HepG2 (cell line): Measurements from ENCODE around the gene COL27A1. TPM values are rescaled to one million over a fixed set of nuclear protein-coding genes. Genes with fewer than 3 reads are reported as not detected.
A peak's percentile ranks its signal among the peaks of the same experiment; 100 is the strongest.

Experiments
- ATRX ChIP-seq: sonication (generic); formaldehyde crosslinking; IDR thresholded peaks from 2 replicates; pipeline ENCODE4 v1.4.0; 2020; ENCODE audit warnings: missing genetic modification reagents, borderline replicate concordance
- CCAR2 ChIP-seq: fragments of 200-400 bp; formaldehyde crosslinking; optimal IDR thresholded peaks from 2 replicates; pipeline ENCODE3; 2018; ENCODE audit warnings: low read depth, mild to moderate bottlenecking, low read length, moderate library complexity
- FOXC1 ChIP-seq: sonication (generic); formaldehyde crosslinking; IDR thresholded peaks from 2 replicates; pipeline ENCODE4 v1.8.0; 2022; ENCODE audit warnings: mild to moderate bottlenecking, missing genetic modification reagents, borderline replicate concordance
- FOXK1 ChIP-seq: sonication (generic); formaldehyde crosslinking; IDR thresholded peaks from 2 replicates; pipeline ENCODE4 v1.4.0; 2020; ENCODE audit warnings: low read depth, missing genetic modification reagents, borderline replicate concordance
- HDAC6 ChIP-seq: fragments of 200-600 bp; sonication (generic); IDR thresholded peaks from 2 replicates; pipeline ENCODE4 v1.7.0; 2017; ENCODE audit warnings: mild to moderate bottlenecking, antibody characterized with exemption, low read length, low read depth
- HIC2 ChIP-seq: sonication (generic); formaldehyde crosslinking; IDR thresholded peaks from 2 replicates; pipeline ENCODE4 v1.9.0; 2022; ENCODE audit warnings: low read depth, missing genetic modification reagents
- HNF4A ChIP-seq: sonication (generic); formaldehyde crosslinking; IDR thresholded peaks from 2 replicates; pipeline ENCODE4 v1.4.0; 2020; ENCODE audit warnings: missing genetic modification reagents
- IKZF1 ChIP-seq: fragments of 450-650 bp; IDR thresholded peaks from 2 replicates; pipeline ENCODE4 v1.7.1; 2016
- SIN3B ChIP-seq: fragments of 150-350 bp; IDR thresholded peaks from 2 replicates; pipeline ENCODE4 v1.6.1; 2014; ENCODE audit warnings: low read length
- SRSF1 ChIP-seq: fragments of 200-400 bp; formaldehyde crosslinking; optimal IDR thresholded peaks from 2 replicates; pipeline ENCODE3; 2017; ENCODE audit warnings: mild to moderate bottlenecking, low read depth, low read length, moderate library complexity
- ZFP37 ChIP-seq: sonication (generic); formaldehyde crosslinking; IDR thresholded peaks from 2 replicates; pipeline ENCODE4 v1.4.0; 2020; ENCODE audit warnings: missing genetic modification reagents, borderline replicate concordance
- ZIK1 ChIP-seq: sonication (generic); formaldehyde crosslinking; IDR thresholded peaks from 2 replicates; pipeline ENCODE4 v1.5.0; 2020; ENCODE audit warnings: mild to moderate bottlenecking, low read depth, missing genetic modification reagents, borderline replicate concordance
- ZNF646 ChIP-seq: sonication (generic); formaldehyde crosslinking; IDR thresholded peaks from 2 replicates; pipeline ENCODE4 v1.9.0; 2021; ENCODE audit warnings: mild to moderate bottlenecking, missing genetic modification reagents
- ZNF670 ChIP-seq: sonication (generic); formaldehyde crosslinking; IDR thresholded peaks from 2 replicates; pipeline ENCODE4 v1.8.0; 2022; ENCODE audit warnings: mild to moderate bottlenecking, missing genetic modification reagents, borderline replicate concordance
- ZNF841 ChIP-seq: sonication (generic); formaldehyde crosslinking; IDR thresholded peaks from 2 replicates; pipeline ENCODE4 v1.8.1; 2023; ENCODE audit warnings: missing genetic modification reagents, borderline replicate concordance
- polyA plus RNA-seq, 8 experiments: library from polyadenylated mRNA; depleted of rRNA in 3 of 8; stranded (reverse) in 7 of 8; unstranded in 1 of 8; fragments of >200 nt; fragmentation: Illumina TruSeq in 4 of 8; extraction: Trizol in 4 of 8; gene quantifications; 2 replicates each; pipeline versions ENCODE4 v1.2.1 to v1.2.3, GENCODE V29; 2011 to 2016; ENCODE audit warnings: low read depth in 4 of 8, missing spikeins in 1 of 8, mixed read lengths in 1 of 8; ENCODE audit not compliant: insufficient read depth in 1 of 8
- total RNA-seq, 5 experiments: library from RNA; depleted of rRNA; stranded (reverse); fragments of >200 nt; fragmentation: Illumina TruSeq; extraction: Trizol; gene quantifications; 2 replicates each; pipeline ENCODE4 v1.2.3, GENCODE V29; 2016; ENCODE audit warnings: low read depth in 1 of 5
- TF ChIP-seq, protein P1 (sequence below): sonication (generic); formaldehyde crosslinking; conservative IDR thresholded peaks from 2 replicates; pipeline ENCODE4 v1.5.0; 2020; ENCODE audit warnings: missing genetic modification reagents

COL27A1 gene
- total and polyA plus RNA-seq, 2 of the 13 experiments (the other 11 are each of a cell fraction or from before 2014, with no cell fraction given): 71.3 to 89.1 TPM

DNA sequence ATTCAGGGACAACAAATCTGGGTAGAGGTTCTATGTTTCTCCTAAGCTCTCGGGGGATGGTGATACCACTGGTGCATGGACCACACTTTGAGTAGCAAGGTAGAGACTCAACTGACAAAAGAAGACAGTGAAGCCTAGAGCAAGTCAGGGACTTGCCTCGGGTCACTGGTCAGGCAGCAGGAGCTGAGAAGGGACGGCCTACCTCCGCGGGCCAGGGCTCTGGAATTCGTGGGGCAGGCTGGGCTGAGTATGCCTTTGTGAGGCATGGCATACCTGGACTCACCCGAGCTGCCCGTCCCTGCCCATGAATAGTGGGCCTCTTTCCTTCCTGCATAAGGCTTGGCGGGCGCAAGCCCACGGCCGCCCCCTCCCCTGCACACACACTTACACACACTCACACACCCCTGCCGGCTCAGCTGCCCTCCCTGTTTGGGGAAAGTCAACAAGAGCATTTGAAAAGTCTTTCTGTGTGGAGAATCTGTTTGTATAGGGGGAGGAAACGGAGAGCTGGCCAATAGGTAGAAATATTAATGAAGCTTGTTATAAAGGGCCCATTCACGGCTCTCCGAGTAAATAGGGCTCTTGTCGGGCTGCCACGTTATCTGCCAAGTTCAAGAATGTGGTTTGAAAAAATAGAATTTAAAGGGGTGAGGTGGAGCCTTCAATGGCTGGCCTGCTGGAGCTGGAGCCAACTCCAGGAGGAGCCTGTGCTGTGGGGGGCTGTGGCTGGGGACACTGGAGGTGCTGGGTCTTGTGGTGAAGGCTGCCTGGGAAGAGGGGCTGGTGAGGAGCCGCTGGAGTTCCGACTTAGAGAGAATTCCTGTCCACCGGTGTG, 37.1 kb upstream of the COL27A1 start (continued):
- TF ChIP-seq FOXC1 (no peak), ZNF670 (CRISPR knock-in tag) (no peak), ZIK1 (CRISPR knock-in tag) (no peak), SRSF1 (peak; percentile 85), HNF4A (CRISPR knock-in tag) (peak; percentile 81), HDAC6 (no peak), SIN3B (no peak), HIC2 (CRISPR knock-in tag) (peak; percentile 95), FOXK1 (CRISPR knock-in tag) (peak; percentile 76; the same call in 1 of the 2 replicates), ZNF646 (CRISPR knock-in tag) (peak; percentile 91), IKZF1 (no peak), ZNF841 (0 out of 2 replicates have a peak, but pooled peaks have one; percentile 28), ATRX (no peak), CCAR2 (peak; percentile 50), ZFP37 (no peak)
- TF ChIP-seq, protein P1, sequence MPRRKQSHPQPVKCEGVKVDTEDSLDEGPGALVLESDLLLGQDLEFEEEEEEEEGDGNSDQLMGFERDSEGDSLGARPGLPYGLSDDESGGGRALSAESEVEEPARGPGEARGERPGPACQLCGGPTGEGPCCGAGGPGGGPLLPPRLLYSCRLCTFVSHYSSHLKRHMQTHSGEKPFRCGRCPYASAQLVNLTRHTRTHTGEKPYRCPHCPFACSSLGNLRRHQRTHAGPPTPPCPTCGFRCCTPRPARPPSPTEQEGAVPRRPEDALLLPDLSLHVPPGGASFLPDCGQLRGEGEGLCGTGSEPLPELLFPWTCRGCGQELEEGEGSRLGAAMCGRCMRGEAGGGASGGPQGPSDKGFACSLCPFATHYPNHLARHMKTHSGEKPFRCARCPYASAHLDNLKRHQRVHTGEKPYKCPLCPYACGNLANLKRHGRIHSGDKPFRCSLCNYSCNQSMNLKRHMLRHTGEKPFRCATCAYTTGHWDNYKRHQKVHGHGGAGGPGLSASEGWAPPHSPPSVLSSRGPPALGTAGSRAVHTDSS (CRISPR knock-in tag): no peak
